ENCODE data around the gene CARF.
"Not testable (repeated sequence)": the region's sequence is repeated elsewhere in the genome, so short reads cannot be mapped to it uniquely, and the experiment has no call there.

Gene CARF

GRCh38 chr2:202933958-202934357, 21.9 kb downstream of the CARF start:
- DNase-seq: no peak

DNA sequence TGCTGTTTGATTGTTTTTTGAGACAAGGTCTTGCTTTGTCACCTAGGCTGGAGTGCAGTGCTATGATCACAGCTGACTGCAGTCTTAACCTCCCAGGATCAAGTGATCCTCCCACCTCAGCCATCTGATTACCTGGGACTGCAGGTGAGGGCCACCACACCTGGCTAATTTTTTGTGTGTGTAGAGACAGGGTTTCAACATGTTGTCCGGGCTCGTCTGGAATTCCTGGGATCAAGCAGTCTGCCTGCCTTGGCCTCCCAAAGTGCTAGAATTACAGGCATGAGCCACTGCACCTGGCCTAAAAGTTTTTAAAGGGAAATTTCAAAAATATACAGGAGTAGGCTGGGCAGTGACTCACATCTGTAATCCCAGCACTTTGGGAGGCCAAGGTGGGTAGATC, 22.4 kb downstream of the CARF start:
- no peak for DNase-seq

- no peak for DNase-seq
These were observed 26.9 kb downstream of the CARF start for GRCh38 chr2:202938960-202939359.

GRCh38 chr2:202941771-202942170, 29.7 kb downstream of the CARF start:
- DNase-seq: no peak

DNA sequence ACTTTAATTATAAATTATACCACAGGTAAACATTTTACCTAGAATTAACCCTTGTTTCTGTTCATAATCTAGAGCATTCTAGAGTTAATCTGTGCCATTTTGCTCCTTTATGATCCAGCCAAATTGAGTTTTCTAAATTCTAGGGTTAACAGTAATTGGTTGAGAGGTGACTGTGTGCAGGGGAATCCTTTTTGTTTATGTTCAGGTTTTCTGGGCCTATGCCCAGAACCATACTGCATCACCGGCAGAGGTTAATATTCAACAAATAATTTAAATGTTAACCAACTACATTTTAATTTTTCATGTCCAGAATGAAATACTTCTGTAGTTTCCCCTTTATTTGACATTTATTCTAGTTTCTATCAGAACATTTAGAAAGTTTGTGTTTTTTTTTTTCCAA, 32.3 kb downstream of the CARF start:
- no peak for DNase-seq

DNA sequence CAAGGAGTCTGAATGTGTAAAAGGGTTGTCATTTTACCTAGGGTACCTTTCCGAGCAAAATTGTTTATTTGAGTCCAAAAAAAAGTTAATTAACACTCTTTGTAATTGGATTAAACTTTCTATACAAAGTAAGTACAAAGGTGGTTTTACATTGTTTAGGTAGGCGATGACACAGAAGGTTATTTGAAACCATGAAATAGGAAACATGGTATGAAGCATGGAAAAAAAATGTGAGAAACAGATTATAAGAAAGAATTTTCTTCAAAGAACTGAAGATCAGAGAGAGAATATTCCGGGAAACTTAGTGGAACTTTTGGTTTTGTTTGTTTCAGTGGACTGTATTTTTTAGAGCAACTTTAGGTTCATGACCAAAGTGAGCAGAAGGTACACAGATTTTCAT, 32.7 kb downstream of the CARF start:
- DNase-seq: no peak

DNA sequence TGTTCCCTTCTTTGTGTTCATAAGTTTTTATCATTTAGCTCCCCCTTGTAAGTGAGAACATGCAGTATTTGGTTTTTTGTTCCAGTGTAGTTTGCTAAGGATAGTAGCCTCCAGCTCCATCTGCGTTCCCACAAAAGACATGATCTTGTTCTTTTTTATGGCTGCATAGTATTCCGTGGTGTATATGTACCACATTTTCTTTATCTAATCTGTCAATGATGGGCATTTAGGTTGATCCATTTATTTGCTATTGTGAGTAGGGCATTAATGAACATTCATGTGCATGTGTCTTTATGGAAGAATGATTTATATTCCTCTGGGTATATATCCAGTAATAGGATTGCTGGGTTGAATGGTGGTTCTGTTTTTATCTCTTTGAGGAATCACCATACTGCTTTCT, 33.4 kb downstream of the CARF start:
- no peak for DNase-seq

- not testable (repeated sequence) for DNase-seq
These were observed 37.3 kb downstream of the CARF start for GRCh38 chr2:202949333-202949732.

- DNase-seq: no peak
These were observed 38.5 kb downstream of the CARF start for GRCh38 chr2:202950592-202950991.

DNA sequence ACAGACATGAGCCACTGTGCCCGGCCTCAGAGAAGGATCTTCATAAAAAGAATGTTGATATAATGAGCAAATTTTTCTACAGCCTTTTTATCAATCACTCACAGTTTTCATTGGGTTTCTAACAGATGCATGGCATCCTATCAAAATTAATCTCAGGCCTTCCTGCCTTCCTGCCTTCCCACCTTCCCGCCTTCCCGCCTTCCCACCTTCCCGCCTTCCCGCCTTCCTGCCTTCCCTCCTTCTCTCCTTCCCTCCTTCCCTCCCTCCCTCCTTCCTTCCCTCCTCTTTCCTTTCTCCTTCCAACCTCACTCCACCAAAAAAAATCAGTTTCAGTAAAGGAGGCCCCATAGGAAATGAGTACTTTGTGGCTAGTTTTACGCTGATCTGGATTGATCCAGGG, 48.4 kb downstream of the CARF start:
- DNase-seq: no peak

DNA sequence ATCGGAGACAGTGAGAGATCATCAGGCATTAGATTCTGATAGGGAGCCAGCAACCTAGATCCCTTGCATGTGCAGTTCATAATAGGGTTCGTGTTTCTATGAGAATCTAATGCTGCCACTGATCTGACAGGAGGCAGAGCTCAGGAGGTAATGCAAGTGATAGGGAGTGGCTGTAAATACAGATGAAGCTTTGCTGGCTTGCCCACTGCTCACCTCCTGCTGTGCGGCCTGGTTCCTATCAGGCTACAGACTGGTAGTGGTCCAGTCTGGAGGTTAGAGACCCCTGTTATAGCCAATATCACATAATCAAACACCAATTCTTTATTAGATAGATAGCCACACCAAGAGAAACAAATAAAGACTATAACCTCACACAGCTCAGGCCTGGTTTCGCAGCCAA, 51.6 kb downstream of the CARF start:
- DNase-seq: no peak

GRCh38 chr2:202965810-202966460, 53.9 kb downstream of the CARF start:
- peak in 2 of 56 donors; percentile 4 to 6 for DNase-seq

GRCh38 chr2:202969404-202969803, 57.3 kb downstream of the CARF start:
- not testable (repeated sequence) for DNase-seq

DNA sequence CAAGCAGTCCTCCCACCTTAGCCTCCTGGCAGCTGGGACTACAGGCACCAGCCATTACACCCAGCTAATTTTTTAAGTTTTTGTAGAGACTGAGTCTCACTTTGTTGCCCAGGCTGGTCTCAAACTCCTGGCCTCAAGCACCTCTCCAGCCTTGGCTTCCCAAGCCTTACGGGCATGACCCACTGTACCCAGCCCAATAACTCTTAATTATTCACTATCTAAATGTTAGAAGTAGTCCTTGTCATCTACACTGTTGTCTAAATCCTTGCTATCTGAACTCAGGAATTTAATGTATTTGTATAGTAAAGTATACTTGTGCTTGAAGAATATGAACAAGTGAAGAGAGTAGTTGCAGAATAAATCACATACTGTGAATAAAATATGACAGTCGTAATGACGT, 64.7 kb downstream of the CARF start:
- no peak for DNase-seq

DNA sequence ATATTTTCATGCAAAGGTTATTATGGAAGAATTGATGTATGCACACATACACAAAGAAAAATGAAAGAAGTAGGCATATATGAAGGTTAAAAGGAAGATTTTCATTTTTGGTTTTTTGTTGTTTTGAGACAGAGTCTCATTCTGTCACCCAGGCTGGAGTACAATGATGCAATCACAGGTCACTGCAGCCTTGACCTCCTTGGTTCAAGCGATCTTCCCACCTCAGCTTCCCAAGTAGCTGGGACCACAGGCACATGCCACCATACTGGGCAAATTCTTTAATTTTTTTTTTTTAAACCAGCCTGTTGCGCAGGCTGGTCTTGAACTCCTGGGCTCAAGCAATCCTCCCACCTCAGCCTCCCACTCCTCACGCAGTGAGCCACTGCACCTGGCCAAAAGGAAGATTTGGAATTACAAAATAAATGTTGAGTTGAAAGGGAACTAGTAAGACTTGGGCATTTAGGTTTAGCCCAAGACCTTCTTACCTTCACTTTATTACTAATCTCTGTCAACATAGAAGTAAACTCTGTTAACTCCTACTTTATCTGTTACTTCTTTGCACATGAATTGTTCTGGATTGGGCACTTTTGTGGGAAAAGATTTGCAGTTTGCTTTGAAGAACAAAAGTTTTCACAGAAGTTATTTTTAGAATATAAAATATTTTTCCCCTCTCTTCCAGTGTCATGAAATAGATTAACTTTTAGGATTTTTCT, 70.9 kb downstream of the CARF start:
- no peak for DNase-seq

GRCh38 chr2:202989749-202990148, 77.7 kb downstream of the CARF start:
- no peak for DNase-seq

DNA sequence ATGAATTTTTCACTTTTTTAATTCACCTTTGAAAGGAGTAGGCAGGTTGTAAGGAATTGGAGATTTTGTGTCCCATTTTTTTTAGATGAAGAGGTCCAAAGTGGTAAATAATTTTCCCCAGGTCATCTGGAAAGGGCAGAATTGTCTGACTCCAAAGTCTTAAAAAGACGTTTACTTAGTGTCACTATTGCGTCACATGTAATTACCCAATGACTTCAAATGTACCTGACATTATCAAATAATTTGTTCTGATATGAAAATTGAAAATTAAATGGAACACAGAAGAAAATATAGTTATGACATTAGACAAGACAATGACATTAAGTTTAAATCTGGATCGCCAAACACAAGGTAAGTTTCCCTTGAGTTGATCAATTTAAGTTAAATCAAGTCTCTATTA, 78.4 kb downstream of the CARF start:
- no peak for DNase-seq

GRCh38 chr2:202997113-202997512, 85.0 kb downstream of the CARF start:
- not testable (repeated sequence) for DNase-seq

DNA sequence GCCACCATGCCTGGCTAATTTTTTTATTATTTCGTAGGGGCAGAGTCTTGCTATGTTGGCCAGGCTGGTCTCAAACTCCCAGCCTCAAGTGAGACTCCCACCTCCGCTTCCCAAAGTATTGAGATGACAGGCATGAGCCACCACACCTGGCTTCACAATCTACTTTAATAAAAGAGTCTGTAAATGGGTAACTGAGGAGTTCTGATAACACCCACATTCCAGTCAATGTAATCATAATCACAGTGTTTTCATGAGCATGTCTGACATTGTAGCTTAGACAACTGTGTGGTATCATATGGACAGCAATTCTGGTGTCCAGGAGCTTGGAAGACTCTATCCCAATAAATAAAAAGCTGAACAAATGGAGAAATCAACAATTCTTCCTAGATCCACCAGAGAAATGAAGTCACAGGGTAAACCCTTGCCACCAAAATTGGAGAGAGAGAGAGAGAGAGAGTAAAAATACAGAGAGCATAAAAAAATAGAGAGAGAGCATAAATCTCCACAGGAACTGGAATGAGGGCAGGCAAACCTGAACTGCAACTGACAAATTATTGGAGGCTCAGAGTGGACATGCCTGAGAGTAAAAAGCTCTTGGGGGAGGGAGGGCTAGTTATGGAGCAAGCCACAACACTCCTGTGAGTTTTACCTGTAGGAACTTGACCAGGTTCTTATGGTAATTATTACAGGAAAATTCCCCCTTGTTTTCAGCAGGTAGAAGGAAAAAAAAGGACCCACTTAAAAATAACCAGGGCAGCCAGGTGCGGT, 90.2 kb downstream of the CARF start:
- DNase-seq: no peak

DNA sequence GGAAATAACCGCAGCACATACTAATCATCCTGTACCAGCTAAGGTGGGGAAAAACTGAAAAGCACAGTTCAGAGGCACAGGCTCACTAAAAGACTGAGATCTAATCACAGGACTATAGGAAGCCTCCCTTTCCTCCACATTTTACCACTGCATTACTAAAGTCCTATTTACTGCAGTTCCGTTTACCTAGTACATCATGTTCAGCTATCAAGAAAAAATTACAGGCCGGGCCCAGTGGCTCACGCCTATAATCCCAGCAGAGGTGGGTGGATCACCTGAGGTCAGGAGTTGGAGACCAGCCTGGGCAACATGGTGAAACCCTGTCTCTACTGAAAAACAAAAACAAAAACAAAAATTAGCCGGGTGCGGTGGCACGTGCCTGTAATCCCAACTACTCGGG, 91.6 kb downstream of the CARF start:
- DNase-seq: no peak

DNA sequence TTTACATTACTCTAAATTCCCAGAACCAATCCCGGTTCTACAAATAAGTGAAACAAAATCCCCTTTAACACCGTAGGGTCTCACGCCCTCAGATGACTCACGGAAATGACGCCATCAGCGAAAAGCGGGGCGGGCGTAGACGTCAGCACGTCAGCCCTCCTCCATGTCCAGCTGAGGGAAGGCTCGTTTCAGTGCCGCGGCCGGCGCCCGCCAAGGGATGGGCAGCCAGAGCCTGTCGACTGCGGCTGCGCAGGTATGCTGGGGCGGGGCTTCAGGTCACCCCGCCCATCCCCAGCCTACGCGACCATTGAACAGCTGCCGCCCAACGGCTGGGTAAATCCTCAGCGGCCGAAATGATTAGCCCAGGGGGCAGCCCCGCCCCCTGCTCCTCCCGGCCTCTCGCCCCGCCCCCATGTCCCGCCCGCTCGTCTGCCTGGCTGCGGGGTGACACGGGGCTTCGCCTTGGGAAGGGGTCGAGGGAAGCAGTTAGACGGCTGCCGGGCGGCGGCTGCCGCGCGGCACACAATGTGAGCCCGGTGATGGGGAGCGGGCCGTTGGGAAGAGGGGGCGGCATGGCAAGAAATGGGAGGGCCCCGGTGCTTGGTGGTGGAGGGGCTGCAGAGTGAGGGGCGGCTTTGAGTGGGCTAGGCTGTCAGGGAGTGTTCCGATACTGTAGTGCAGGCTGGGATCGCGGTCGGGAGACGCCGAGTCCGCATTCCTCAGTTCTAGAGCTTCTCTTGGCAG, 102.6 kb downstream of the CARF start, which contains the start of gene NBEAL1:
Gene NBEAL1 (plus strand): TSS at position 420 of the 744 bp plus-strand sequence. CDS start 1,510 bp downstream, outside the sequence.
- DNase-seq: peak; percentile 83 to 99 (median 97)

- DNase-seq: no peak
These were observed 104.6 kb downstream of the CARF start for GRCh38 chr2:203016716-203017115.

Data from amygdala (tissue), 56 donors.